HepG2 (cell line): Measurements from ENCODE around the gene NFATC3. TPM values are rescaled to one million over a fixed set of nuclear protein-coding genes. Genes with fewer than 3 reads are reported as not detected.

ENCODE experiments used
- ARID5B ChIP-seq: IDR thresholded peaks from 2 replicates; pipeline ENCODE4 v1.4.0; 2020; ENCODE audit warnings: mild to moderate bottlenecking, missing genetic modification reagents
- ATF7 ChIP-seq, 2 experiments: fragments of 450-650 bp in 1 of 2; sonication (generic) in 1 of 2; formaldehyde crosslinking in 1 of 2; IDR thresholded peaks; 2 replicates each; pipeline versions ENCODE4 v1.4.0 to v1.6.1; 2016 to 2020; ENCODE audit warnings: antibody characterized with exemption in 1 of 2, mild to moderate bottlenecking in 1 of 2, missing genetic modification reagents in 1 of 2
- BORCS8-MEF2B ChIP-seq: sonication (generic); formaldehyde crosslinking; IDR thresholded peaks from 2 replicates; pipeline ENCODE4 v1.8.0; 2022; ENCODE audit warnings: mild to moderate bottlenecking, missing genetic modification reagents
- CBFB ChIP-seq: sonication (generic); formaldehyde crosslinking; IDR thresholded peaks from 2 replicates; pipeline ENCODE4 v1.4.0; 2020; ENCODE audit warnings: missing genetic modification reagents
- DRAP1 ChIP-seq: IDR thresholded peaks from 2 replicates; pipeline ENCODE4 v1.6.1; 2016; ENCODE audit warnings: missing genetic modification reagents, missing compliant biosample characterization
- ESRRA ChIP-seq: sonication (generic); formaldehyde crosslinking; IDR thresholded peaks from 2 replicates; pipeline ENCODE4 v1.5.1; 2020; ENCODE audit warnings: mild to moderate bottlenecking, low read depth, missing genetic modification reagents
- ETV6 ChIP-seq: sonication (generic); formaldehyde crosslinking; conservative IDR thresholded peaks from 2 replicates; pipeline ENCODE4 v1.4.0; 2020; ENCODE audit warnings: missing genetic modification reagents
- FOXA3 ChIP-seq: IDR thresholded peaks from 2 replicates; pipeline ENCODE4 v1.6.1; 2016; ENCODE audit warnings: missing genetic modification reagents, missing compliant biosample characterization
- GRHL1 ChIP-seq: sonication (generic); formaldehyde crosslinking; conservative IDR thresholded peaks from 2 replicates; pipeline ENCODE4 v1.8.0; 2022; ENCODE audit warnings: missing genetic modification reagents
- HDAC1 ChIP-seq: sonication (generic); formaldehyde crosslinking; IDR thresholded peaks from 2 replicates; pipeline ENCODE4 v1.5.1; 2020; ENCODE audit warnings: mild to moderate bottlenecking, missing genetic modification reagents
- HOXA3 ChIP-seq: sonication (generic); formaldehyde crosslinking; IDR thresholded peaks from 2 replicates; pipeline ENCODE4 v1.5.0; 2020; ENCODE audit warnings: missing genetic modification reagents
- JDP2 ChIP-seq: sonication (generic); formaldehyde crosslinking; IDR thresholded peaks from 2 replicates; pipeline ENCODE4 v1.8.1; 2022; ENCODE audit warnings: missing genetic modification reagents, borderline replicate concordance
- KLF13 ChIP-seq: sonication (generic); formaldehyde crosslinking; IDR thresholded peaks from 2 replicates; pipeline ENCODE4 v1.4.0; 2020; ENCODE audit warnings: mild to moderate bottlenecking, missing genetic modification reagents
- RBAK ChIP-seq: sonication (generic); formaldehyde crosslinking; IDR thresholded peaks from 2 replicates; pipeline ENCODE4 v1.5.1; 2020; ENCODE audit warnings: mild to moderate bottlenecking, missing genetic modification reagents
- SALL2 ChIP-seq: sonication (generic); formaldehyde crosslinking; IDR thresholded peaks from 2 replicates; pipeline ENCODE4 v1.8.1; 2023; ENCODE audit warnings: mild to moderate bottlenecking, missing genetic modification reagents, inconsistent platforms
- SMYD3 ChIP-seq: sonication (generic); formaldehyde crosslinking; IDR thresholded peaks from 2 replicates; pipeline ENCODE4 v1.8.1; 2023; ENCODE audit warnings: mild to moderate bottlenecking, missing genetic modification reagents
- SNAPC5 ChIP-seq: sonication (generic); formaldehyde crosslinking; IDR thresholded peaks from 2 replicates; pipeline ENCODE4 v1.8.1; 2023; ENCODE audit warnings: mild to moderate bottlenecking, missing genetic modification reagents, borderline replicate concordance
- STAT5B ChIP-seq: sonication (generic); formaldehyde crosslinking; IDR thresholded peaks from 2 replicates; pipeline ENCODE4 v1.4.0; 2020; ENCODE audit warnings: missing genetic modification reagents
- TBP ChIP-seq: sonication (generic); formaldehyde crosslinking; IDR thresholded peaks from 2 replicates; pipeline ENCODE4 v1.5.0; 2020; ENCODE audit warnings: missing genetic modification reagents
- TMF1 ChIP-seq: sonication (generic); formaldehyde crosslinking; IDR thresholded peaks from 2 replicates; pipeline ENCODE4 v1.8.1; 2022; ENCODE audit warnings: low read depth, missing genetic modification reagents
- ZNF674 ChIP-seq: sonication (generic); formaldehyde crosslinking; IDR thresholded peaks from 2 replicates; pipeline ENCODE4 v1.5.0; 2020; ENCODE audit warnings: low read depth, mild to moderate bottlenecking, missing genetic modification reagents
- ZNF761 ChIP-seq: sonication (generic); formaldehyde crosslinking; conservative IDR thresholded peaks from 2 replicates; pipeline ENCODE4 v1.4.0; 2020; ENCODE audit warnings: mild to moderate bottlenecking, missing genetic modification reagents
- polyA plus RNA-seq, 8 experiments: library from polyadenylated mRNA; depleted of rRNA in 3 of 8; stranded (reverse) in 7 of 8; unstranded in 1 of 8; fragments of >200 nt; fragmentation: Illumina TruSeq in 4 of 8; extraction: Trizol in 4 of 8; gene quantifications; 2 replicates each; pipeline versions ENCODE4 v1.2.1 to v1.2.3, GENCODE V29; 2011 to 2016; ENCODE audit warnings: low read depth in 4 of 8, missing spikeins in 1 of 8, mixed read lengths in 1 of 8; ENCODE audit not compliant: insufficient read depth in 1 of 8
- total RNA-seq, 5 experiments: library from RNA; depleted of rRNA; stranded (reverse); fragments of >200 nt; fragmentation: Illumina TruSeq; extraction: Trizol; gene quantifications; 2 replicates each; pipeline ENCODE4 v1.2.3, GENCODE V29; 2016; ENCODE audit warnings: low read depth in 1 of 5

NFATC3 gene
- total and polyA plus RNA-seq, 2 of the 13 experiments (the other 11 are each of a cell fraction or from before 2014, with no cell fraction given) = 52.6 to 62.7 TPM

- TF ChIP-seq ARID5B (CRISPR knock-in tag) (peak; percentile 98), ZNF674 (CRISPR knock-in tag) (no peak), ZNF761 (CRISPR knock-in tag) (no peak; the same call in 1 of the 2 replicates), TBP (CRISPR knock-in tag) (no peak), ESRRA (CRISPR knock-in tag) (no peak), GRHL1 (CRISPR knock-in tag) (no peak), HDAC1 (CRISPR knock-in tag) (peak; percentile 79), ETV6 (CRISPR knock-in tag) (0 out of 2 replicates have a peak, but pooled peaks have one; percentile 17), SALL2 (CRISPR knock-in tag) (no peak), STAT5B (no peak), KLF13 (CRISPR knock-in tag) (no peak), SNAPC5 (CRISPR knock-in tag) (no peak; the same call in 1 of the 2 replicates), JDP2 (CRISPR knock-in tag) (no peak; the same call in 1 of the 2 replicates), CBFB (CRISPR knock-in tag) (0 out of 2 replicates have a peak, but pooled peaks have one; percentile 15), DRAP1 (CRISPR knock-in tag) (peak; percentile 92), TMF1 (CRISPR knock-in tag) (no peak), BORCS8-MEF2B (CRISPR knock-in tag) (no peak), ATF7 (IDR thresholded peaks at IDR 0.05) (0 out of 2 replicates have a peak, but pooled peaks have one; percentile 30), ATF7 (CRISPR knock-in tag; IDR thresholded peaks at IDR 0.05) (no peak; the same call in 1 of the 2 replicates), FOXA3 (CRISPR knock-in tag) (peak; percentile 96), SMYD3 (no peak), RBAK (CRISPR knock-in tag) (no peak), HOXA3 (peak; percentile 85)
Measured at GRCh38 chr16:68265078-68265920, 180.1 kb downstream of the NFATC3 start (continued).
